Panc1 (cell line): ENCODE measurements around the gene IRF2BP2. TPM values are rescaled to one million over a fixed set of nuclear protein-coding genes. Genes with fewer than 3 reads are reported as not detected.
A peak's percentile ranks its signal among the peaks of the same experiment; 100 is the strongest.

ENCODE experiments used
- ATAC-seq: fragments of 200-7000 bp; cut with Tn5 transposase; 2 replicates; pipeline ENCODE4 v1.9.1; 2020; ENCODE audit warnings: mild to moderate bottlenecking, moderate library complexity
- BruUV-seq: library from RNA; stranded (reverse); fragments of 400-500 nt; replicated peaks from 2 replicates; lab custom pipeline; 2021; lab: Mats Ljungman, UMichigan
- CTCF ChIA-PET: fragments of 300-600 bp; sonication (Branson Sonifier 250); formaldehyde crosslinking; loops from one replicate; lab custom pipeline; 2022; ENCODE audit warnings: antibody characterized with exemption; lab: Charles Lee
- POLR2A ChIA-PET: fragments of 300-600 bp; sonication (Branson Sonifier 250); formaldehyde crosslinking; loops from one replicate; lab custom pipeline; 2022; ENCODE audit warnings: antibody characterized with exemption; lab: Charles Lee
- DNase-seq: peaks from one replicate; pipeline ENCODE4 v3.0.0-alpha.2; 2010; ENCODE audit warnings: low read depth, low spot score
- H3K27ac ChIP-seq: 2 replicates; pipeline ENCODE4 v1.5.1; 2011; ENCODE audit warnings: mild to moderate bottlenecking, low read length, inconsistent platforms
- H3K27me3 ChIP-seq: fragments of 200-500 bp; sonication (Bioruptor generic); 2 replicates; pipeline ENCODE4 v1.6.0; 2014; ENCODE audit warnings: low read length, inconsistent platforms; ENCODE audit not compliant: control insufficient read depth, insufficient read depth
- H3K36me3 ChIP-seq: fragments of 200-500 bp; sonication (Bioruptor generic); 2 replicates; pipeline ENCODE4 v1.5.1; 2014; ENCODE audit warnings: inconsistent platforms, mild to moderate bottlenecking, low read length, moderate library complexity; ENCODE audit not compliant: control insufficient read depth, insufficient read depth
- H3K4me1 ChIP-seq: 2 replicates; pipeline ENCODE4 v1.5.1; 2011; ENCODE audit warnings: inconsistent platforms, mild to moderate bottlenecking, low read length, moderate library complexity; ENCODE audit not compliant: control insufficient read depth, insufficient read depth
- H3K4me3 ChIP-seq, 2 experiments: 2 replicates each; pipeline ENCODE4 v1.5.1; 2011 to 2012; ENCODE audit warnings: low read depth in 2 of 2, low read length in 2 of 2, mild to moderate bottlenecking in 2 of 2, inconsistent platforms in 1 of 2, moderate library complexity in 1 of 2
- H3K9me3 ChIP-seq: fragments of 200-500 bp; sonication (Bioruptor generic); 2 replicates; pipeline ENCODE4 v1.5.1; 2014; ENCODE audit warnings: low read depth, mild to moderate bottlenecking, inconsistent platforms, low read length, moderate library complexity; ENCODE audit not compliant: control insufficient read depth, insufficient read depth
- CTCF ChIP-seq: fragments of 450-650 bp; IDR thresholded peaks from 2 replicates; pipeline ENCODE4 v1.5.1; 2017; ENCODE audit warnings: mild to moderate bottlenecking
- POLR2AphosphoS5 ChIP-seq: IDR thresholded peaks from 2 replicates; pipeline ENCODE4 v1.6.1; 2012; ENCODE audit warnings: mild to moderate bottlenecking, low read depth, low read length, moderate library complexity
- REST ChIP-seq, 2 experiments: IDR thresholded peaks; 2 replicates each; pipeline ENCODE4 v1.6.1; 2011 to 2012; ENCODE audit warnings: low read depth in 2 of 2, control low read depth in 1 of 2, low read length in 1 of 2, mild to moderate bottlenecking in 1 of 2, moderate library complexity in 1 of 2; ENCODE audit not compliant: insufficient read depth in 1 of 2
- SIN3A ChIP-seq: IDR thresholded peaks from 2 replicates; pipeline ENCODE4 v1.6.1; 2012; ENCODE audit warnings: low read depth, mild to moderate bottlenecking, low read length, moderate library complexity, borderline replicate concordance; ENCODE audit not compliant: insufficient read depth
- TCF7L2 ChIP-seq: IDR thresholded peaks from 2 replicates; pipeline ENCODE4 v1.6.1; 2011; ENCODE audit warnings: mild to moderate bottlenecking, low read depth, low read length, inconsistent platforms
- in situ Hi-C: cut with HindIII; loops from 2 replicates; pipeline ENCODE4 v1.10.0; 2016; ENCODE audit warnings: low sequenced_read_pairs, low pct_unique_long_range_greater_than_20kb
- intact Hi-C: fragments of 100-400 bp; cut with micrococcal nuclease; formaldehyde crosslinking; loops from one replicate; pipeline ENCODE4 v1.10.0; 2022; ENCODE audit not compliant: unreplicated experiment
- total RNA-seq: library from RNA; stranded (reverse); gene quantifications from one replicate; pipeline ENCODE4 v1.2.1, GENCODE V29; 2021; ENCODE audit not compliant: unreplicated experiment

IRF2BP2 gene
- total RNA-seq, 1 experiment from 2014 or later: 187 TPM

GRCh38 chr1:234645964-234646363, 36.0 kb upstream of the IRF2BP2 start:
- intact Hi-C loops (no loop called here), in situ Hi-C loops (no loop called here)
- POLR2A ChIA-PET: no interaction called here
- H3K36me3 ChIP-seq: no peaks in the 10 kb centered on the region
- H3K27ac ChIP-seq: peak overlapping the region; percentile 48; the same call in 1 of the 2 replicates
- BruUV-seq: no TSS peak
- H3K4me1 ChIP-seq: 0 out of 2 replicates have a peak, but pooled peaks cover 4% of the 10 kb centered on the region
- peaks cover 16% of the 10 kb centered on the region; the same call in 1 of the 2 replicates for H3K9me3 ChIP-seq
- no peak for ATAC-seq
- H3K4me3 ChIP-seq: no peak overlapping the region
- no peaks in the 10 kb centered on the region for H3K27me3 ChIP-seq
- CTCF ChIA-PET: no interaction called here
- DNase-seq: no peak
- no peak for TF ChIP-seq TCF7L2
- TF ChIP-seq SIN3A: no peak
- no peak for TF ChIP-seq POLR2AphosphoS5

- Histone ChIP-seq H3K9me3 (peaks cover 16% of the 10 kb centered on the region; the same call in 1 of the 2 replicates), H3K27ac (peak overlapping the region; percentile 48; the same call in 1 of the 2 replicates), H3K4me1 (0 out of 2 replicates have a peak, but pooled peaks cover 4% of the 10 kb centered on the region), H3K36me3 (no peaks in the 10 kb centered on the region), H3K27me3 (no peaks in the 10 kb centered on the region), H3K4me3 (no peak overlapping the region)
- CTCF ChIA-PET: no interaction called here
- in situ Hi-C loops: no loop called here
- TF ChIP-seq SIN3A: no peak
- no peak for TF ChIP-seq REST (IDR thresholded peaks at IDR 0.05; ENCODE audit: insufficient read depth in 1 of 2, low read depth in 2 of 2, low read length in 1 of 2)
- no peak for TF ChIP-seq CTCF
- TF ChIP-seq TCF7L2: no peak
- TF ChIP-seq POLR2AphosphoS5: no peak
- intact Hi-C loops: no loop called here
- ATAC-seq: no peak
- BruUV-seq: no TSS peak
- POLR2A ChIA-PET: no interaction called here
- DNase-seq: no peak
Observed at GRCh38 chr1:234645474-234645953, 35.5 kb upstream of the IRF2BP2 start.

GRCh38 chr1:234644928-234645327, 35.0 kb upstream of the IRF2BP2 start:
- Histone ChIP-seq H3K4me3 (no peak overlapping the region), H3K4me1 (peaks cover 6% of the 10 kb centered on the region; the same call in 1 of the 2 replicates), H3K27ac (peak overlapping the region; percentile 70; the same call in 1 of the 2 replicates), H3K27me3 (no peaks in the 10 kb centered on the region), H3K9me3 (peaks cover 16% of the 10 kb centered on the region; the same call in 1 of the 2 replicates), H3K36me3 (no peaks in the 10 kb centered on the region)
- intact Hi-C loops: no loop called here
- no peak for ATAC-seq
- no peak for DNase-seq
- TF ChIP-seq POLR2AphosphoS5: no peak
- no peak for TF ChIP-seq TCF7L2
- TF ChIP-seq SIN3A: no peak
- TF ChIP-seq CTCF: no peak
- no peak for TF ChIP-seq REST (IDR thresholded peaks at IDR 0.05; ENCODE audit: insufficient read depth in 1 of 2, low read depth in 2 of 2, low read length in 1 of 2)
- ChIA-PET POLR2A (no interaction called here), CTCF (no interaction called here)
- in situ Hi-C loops: no loop called here
- no TSS peak for BruUV-seq
